HG03571 (cell line): ENCODE measurements around the gene VTCN1.
"Not testable (repeated sequence)": the region's sequence is repeated elsewhere in the genome, so short reads cannot be mapped to it uniquely, and the experiment has no call there.

Experiments
- ATAC-seq: cut with Tn5 transposase; IDR thresholded peaks from one replicate; pipeline ENCODE4 v1.9.1; 2021; ENCODE audit not compliant: unreplicated experiment

VTCN1 gene

DNA sequence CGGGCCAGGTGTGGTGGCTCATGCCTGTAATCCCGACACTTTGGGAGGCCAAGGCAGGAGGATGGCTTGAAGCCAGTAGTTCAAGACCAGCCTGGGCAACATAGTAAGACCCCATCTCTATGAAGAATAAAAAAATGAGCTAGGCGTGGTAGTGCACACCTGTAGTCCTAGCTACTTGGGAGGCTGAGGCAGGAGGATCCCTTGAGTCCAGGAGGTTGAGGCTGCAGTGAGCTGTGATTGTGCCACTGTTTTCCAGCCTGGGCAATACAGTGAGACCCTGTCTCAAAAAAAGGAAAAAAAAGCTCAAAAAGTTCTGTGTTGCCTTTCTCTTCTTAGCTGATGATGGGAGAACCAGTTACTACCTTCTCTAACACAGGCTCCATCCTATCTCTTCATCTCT, 108.9 kb downstream of the VTCN1 start:
- ATAC-seq: not testable (repeated sequence)

DNA sequence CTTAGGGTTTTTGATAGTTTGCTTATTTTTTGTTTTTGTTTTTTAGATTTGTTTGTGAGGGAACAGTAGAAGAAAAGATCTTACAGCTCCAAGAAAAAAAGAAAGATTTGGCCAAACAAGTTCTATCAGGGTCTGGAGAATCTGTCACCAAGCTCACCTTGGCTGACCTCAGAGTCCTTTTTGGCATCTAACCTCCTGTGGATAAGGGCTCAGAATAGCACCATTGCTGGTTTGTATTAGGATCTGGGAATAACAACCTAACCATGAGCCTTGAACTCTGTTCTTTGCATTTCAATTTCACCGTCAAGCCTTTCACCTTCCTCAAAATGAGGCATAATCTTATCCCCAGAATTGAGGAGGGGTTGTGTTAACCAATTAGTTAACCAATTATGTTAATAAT, 109.4 kb downstream of the VTCN1 start:
- ATAC-seq: no peak

DNA sequence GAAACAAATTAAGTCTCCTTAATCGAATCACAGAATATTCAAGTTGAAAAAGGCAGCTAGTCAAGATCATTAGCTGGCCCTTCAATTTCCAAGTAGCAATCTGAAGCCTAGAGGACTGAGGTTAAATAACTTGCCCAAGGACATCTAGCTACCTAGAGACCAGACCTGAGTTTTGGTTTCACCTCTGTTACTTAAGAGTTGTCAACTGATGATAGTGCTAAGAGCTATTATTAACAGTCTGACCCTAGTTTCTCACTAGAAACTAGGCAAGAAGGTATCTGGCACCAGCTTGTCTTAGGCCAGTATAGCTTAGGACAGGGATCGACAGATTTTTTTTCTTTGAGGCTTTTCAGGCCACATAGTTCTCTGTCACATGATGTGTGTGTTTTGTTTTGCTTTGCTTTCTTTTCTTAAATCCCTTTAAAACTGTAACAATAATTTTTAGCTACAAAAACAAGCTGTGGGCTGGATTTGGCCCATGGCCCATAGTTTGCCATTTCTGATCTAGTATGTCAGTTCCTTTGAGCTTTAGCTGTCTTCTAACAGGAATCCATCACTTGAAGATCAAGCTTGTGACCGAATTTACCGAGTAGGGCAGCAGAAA, 112.3 kb downstream of the VTCN1 start:
- no peak for ATAC-seq

DNA sequence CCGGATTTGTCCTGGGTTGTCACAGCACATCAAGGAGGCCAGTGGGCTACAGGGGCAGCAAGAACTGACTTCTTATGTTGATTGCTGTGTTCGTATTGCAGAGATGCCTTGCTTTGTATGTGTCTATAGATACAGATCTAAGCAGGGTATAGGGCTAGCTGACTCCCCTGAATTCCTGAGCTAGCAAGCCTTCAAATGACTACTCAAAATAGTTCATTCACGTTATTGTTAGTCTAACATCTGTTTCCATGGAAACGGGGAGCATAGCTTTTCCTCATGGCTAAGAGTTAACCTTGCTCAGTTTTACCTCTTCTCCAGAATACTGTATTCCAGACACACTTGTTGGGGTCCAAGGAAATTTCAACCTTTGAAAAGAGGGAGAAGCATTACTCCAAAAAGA, 113.3 kb downstream of the VTCN1 start:
- no peak for ATAC-seq

DNA sequence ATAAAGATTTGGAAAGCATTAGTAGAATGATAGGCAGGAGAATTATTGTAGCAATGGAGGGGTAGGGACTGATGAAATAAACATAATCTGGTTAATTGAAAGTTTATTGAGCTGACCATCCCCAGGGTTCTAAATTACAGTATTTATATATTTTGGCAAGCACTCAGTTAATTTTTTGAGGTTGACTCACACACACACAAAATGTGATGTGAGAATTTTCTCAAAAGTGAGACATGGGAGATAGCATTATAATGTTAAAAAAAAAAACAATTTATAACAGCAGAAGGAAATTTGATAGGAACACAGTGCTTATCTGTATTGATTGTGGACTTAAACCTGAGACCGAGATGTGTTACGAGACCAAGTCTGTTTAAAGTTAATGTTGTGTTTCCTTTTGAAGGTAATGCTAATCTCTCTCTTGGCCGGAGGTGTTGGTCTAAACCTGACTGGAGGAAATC, 113.7 kb downstream of the VTCN1 start:
- ATAC-seq: no peak

DNA sequence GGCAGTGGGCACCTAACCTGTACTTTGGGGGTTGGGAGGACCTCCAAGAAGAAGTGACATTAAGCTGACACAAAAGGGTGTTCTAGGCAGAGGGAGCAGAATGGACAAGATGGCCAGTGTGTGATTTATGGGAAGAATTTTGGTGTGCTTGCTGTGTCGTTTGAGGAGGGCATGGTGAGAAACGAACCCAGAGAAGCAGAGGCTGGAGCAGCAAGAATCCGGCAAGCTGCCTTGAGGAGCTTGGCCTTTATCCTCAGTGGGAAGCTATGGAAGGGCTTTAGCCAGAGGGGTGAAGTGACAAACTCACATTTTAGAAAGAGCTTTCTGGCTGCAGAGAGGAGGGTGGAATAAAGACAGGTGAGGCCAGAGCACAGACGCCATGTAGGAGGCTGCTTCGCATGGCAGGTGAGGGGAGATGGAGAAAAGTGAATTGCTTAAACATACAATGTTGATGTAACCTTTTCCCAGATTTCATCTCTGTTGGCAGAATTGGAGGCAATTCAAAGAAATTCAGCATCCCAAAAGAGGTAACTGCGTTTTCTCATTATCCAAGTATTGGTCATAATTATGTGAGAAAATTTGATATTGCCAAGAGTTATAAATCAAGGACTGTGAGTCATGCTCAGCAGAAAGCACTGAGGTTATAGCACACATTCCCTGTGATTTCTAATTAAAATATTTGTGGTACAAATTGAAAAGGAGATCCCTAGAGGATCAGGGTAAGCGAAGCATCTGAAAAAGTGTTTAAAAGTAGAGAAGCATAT, 115.7 kb downstream of the VTCN1 start:
- no peak for ATAC-seq

DNA sequence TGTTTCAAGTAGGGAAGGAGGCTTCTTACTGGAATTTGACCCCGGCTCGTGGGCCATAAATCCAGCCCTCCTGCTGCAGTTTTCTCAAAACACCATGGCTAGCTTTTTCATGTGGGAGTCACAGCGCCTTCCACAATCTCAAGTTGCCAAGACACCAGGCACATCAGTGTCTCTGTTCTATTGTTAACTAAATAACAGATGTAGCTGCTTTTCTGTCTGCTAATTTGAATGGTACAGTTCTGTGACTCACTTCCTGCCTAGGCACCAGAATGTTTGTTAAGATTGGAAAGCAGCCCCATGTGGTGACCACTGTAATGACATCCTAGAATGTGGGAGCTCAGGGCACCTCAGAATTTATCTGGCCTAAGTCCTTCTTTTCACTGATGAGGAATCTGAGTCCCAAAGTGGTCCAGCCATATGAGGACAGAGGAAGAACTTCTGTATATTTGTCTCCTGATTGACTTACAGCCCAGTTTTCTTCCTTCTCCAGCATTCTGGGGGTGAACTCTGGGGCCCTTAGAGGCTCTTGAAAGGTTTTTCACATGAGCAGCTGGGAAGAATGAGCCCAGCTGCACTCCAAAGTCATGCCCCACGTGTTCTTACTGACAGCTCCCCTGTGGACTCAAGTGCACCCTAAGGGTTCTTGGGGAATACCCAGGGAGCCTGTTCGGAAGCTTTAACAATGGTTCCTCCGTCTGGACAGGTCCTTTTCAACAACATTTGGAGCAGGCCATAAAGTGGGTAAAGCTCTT, 116.7 kb downstream of the VTCN1 start:
- ATAC-seq: no peak
